OCI-LY3 (cell line): ENCODE data around the gene AOX1.

ENCODE experiments used
- H2AFZ ChIP-seq: fragments of 200-600, 300-600 bp; shearing (Covaris generic); 2 replicates; pipeline ENCODE4 v1.6.0; 2014; ENCODE audit warnings: antibody characterized with exemption, low read depth, low read length
- H3K27ac ChIP-seq: fragments of 200-600, 300-600 bp; sonication (generic); 2 replicates; pipeline ENCODE4 v1.5.1; 2014; ENCODE audit warnings: mild to moderate bottlenecking, low read length, moderate library complexity, mixed read lengths
- H3K27me3 ChIP-seq: fragments of 200-600, 300-600 bp; sonication (generic); 2 replicates; pipeline ENCODE4 v1.6.1; 2014; ENCODE audit warnings: low read depth, low read length, mixed read lengths
- H3K36me3 ChIP-seq: fragments of 200-600, 300-600 bp; sonication (generic); replicated peaks from 2 replicates; pipeline ENCODE3; 2014; ENCODE audit warnings: low read depth, low read length, mixed read lengths
- H3K4me1 ChIP-seq: fragments of 300-600, 200-600 bp; sonication (generic); 2 replicates; pipeline ENCODE4 v1.6.1; 2014; ENCODE audit warnings: low read length, mixed read lengths
- H3K4me2 ChIP-seq: fragments of 200-600, 300-600 bp; sonication (generic); 2 replicates; pipeline ENCODE4 v1.6.1; 2014; ENCODE audit warnings: low read length, mixed read lengths
- H3K4me3 ChIP-seq: fragments of 300-600, 200-600 bp; sonication (generic); 2 replicates; pipeline ENCODE4 v1.5.1; 2014; ENCODE audit warnings: antibody characterized with exemption, mild to moderate bottlenecking, low read length, moderate library complexity
- H3K79me2 ChIP-seq: fragments of 300-600, 200-600 bp; shearing (Covaris generic); 2 replicates; pipeline ENCODE4 v1.6.1; 2014; ENCODE audit warnings: mild to moderate bottlenecking, low read length, mixed read lengths
- H3K9ac ChIP-seq: fragments of 300-600, 200-600 bp; shearing (Covaris generic); 2 replicates; pipeline ENCODE4 v1.6.0; 2014; ENCODE audit warnings: mild to moderate bottlenecking, low read length, moderate library complexity
- H3K9me3 ChIP-seq: fragments of 200-600, 300-600 bp; shearing (Covaris generic); 2 replicates; pipeline ENCODE4 v1.6.1; 2014; ENCODE audit warnings: low read length, mixed read lengths; ENCODE audit not compliant: insufficient read depth
- H4K20me1 ChIP-seq: fragments of 200-600, 300-600 bp; sonication (generic); 2 replicates; pipeline ENCODE4 v1.6.1; 2016; ENCODE audit warnings: low read length, mixed read lengths; ENCODE audit not compliant: insufficient read depth
- EZH2phosphoT487 ChIP-seq: fragments of 200-600 bp; shearing (Covaris generic); IDR thresholded peaks from 2 replicates; pipeline ENCODE4 v1.6.1; 2018; ENCODE audit warnings: antibody characterized with exemption, mixed run types, low read depth
- TF ChIP-seq, protein P1 (sequence below): fragments of 200-600, 300-600 bp; sonication (generic); IDR thresholded peaks from 2 replicates; pipeline ENCODE4 v1.5.1; 2014; ENCODE audit warnings: antibody characterized with exemption, low read length, low read depth

The AOX1 gene

DNA sequence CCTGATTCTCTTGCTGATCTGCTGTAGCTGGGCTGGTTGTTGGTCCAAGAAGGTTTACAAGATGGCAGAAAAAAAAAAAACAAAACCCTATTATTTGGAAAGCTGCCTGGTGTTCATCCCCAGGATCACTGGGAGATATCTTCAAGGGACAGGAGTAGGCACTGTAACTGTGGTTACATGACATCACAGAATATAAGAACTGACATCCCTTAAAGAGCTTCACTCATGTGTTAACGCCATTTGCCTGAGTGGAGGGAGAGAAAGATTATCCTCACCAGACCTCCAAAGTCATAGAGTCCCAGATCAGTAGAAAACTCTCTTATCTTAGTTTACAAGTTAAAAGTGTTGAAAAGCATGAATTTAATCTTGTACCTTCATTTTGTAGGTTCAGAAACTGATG is 130.6 kb downstream of the AOX1 start:
- Histone ChIP-seq H3K4me1 (peaks cover 13% of the 10 kb centered on the region), H3K27me3 (0 out of 2 replicates have a peak, but pooled peaks cover 6% of the 10 kb centered on the region), H3K9ac (no peak overlapping the region), H3K27ac (no peak overlapping the region), H3K9me3 (no peaks in the 10 kb centered on the region), H3K4me2 (no peak overlapping the region), H2AFZ (peak overlapping the region; percentile 27; the same call in 1 of the 2 replicates), H3K79me2 (no peaks in the 10 kb centered on the region), H3K36me3 (no peaks in the 10 kb centered on the region), H4K20me1 (no peaks in the 10 kb centered on the region), H3K4me3 (no peak overlapping the region)
- no peak for TF ChIP-seq EZH2phosphoT487
- TF ChIP-seq, protein P1, sequence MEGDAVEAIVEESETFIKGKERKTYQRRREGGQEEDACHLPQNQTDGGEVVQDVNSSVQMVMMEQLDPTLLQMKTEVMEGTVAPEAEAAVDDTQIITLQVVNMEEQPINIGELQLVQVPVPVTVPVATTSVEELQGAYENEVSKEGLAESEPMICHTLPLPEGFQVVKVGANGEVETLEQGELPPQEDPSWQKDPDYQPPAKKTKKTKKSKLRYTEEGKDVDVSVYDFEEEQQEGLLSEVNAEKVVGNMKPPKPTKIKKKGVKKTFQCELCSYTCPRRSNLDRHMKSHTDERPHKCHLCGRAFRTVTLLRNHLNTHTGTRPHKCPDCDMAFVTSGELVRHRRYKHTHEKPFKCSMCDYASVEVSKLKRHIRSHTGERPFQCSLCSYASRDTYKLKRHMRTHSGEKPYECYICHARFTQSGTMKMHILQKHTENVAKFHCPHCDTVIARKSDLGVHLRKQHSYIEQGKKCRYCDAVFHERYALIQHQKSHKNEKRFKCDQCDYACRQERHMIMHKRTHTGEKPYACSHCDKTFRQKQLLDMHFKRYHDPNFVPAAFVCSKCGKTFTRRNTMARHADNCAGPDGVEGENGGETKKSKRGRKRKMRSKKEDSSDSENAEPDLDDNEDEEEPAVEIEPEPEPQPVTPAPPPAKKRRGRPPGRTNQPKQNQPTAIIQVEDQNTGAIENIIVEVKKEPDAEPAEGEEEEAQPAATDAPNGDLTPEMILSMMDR = no peak
